Common myeloid progenitor, CD34-positive (primary cell): ENCODE results near the gene MCRIP1.

Experiments used
- CTCF ChIA-PET: fragments of 350-600 bp; sonication (Branson Sonifier 250); formaldehyde crosslinking; loops from one replicate; lab custom pipeline; 2021; ENCODE audit warnings: antibody characterized with exemption; lab: Charles Lee
- POLR2A ChIA-PET: fragments of 350-600 bp; sonication (Branson Sonifier 250); formaldehyde crosslinking; loops from one replicate; lab custom pipeline; 2021; ENCODE audit warnings: antibody characterized with exemption; lab: Charles Lee
- DNase-seq, 3 donors: peaks; one replicate each; pipeline versions ENCODE4 v3.0.0 to v3.0.0-alpha.2; 2013
- H3K27ac ChIP-seq, 2 experiments: 1 replicate in 1 of 2; 2 replicates in 1 of 2; pipeline ENCODE4 v1.7.0; 2013; ENCODE audit warnings: inconsistent platforms in 2 of 2, low read length in 2 of 2, mild to moderate bottlenecking in 2 of 2, low read depth in 1 of 2, moderate library complexity in 1 of 2; ENCODE audit not compliant: severe bottlenecking in 2 of 2, insufficient read depth in 1 of 2, poor library complexity in 1 of 2
- H3K27me3 ChIP-seq, 5 experiments: replicated peaks in 2 of 5; 1 replicate in 3 of 5; 2 replicates in 2 of 5; pipeline versions ENCODE4 v1.6.1 to v1.7.0; 2013; ENCODE audit warnings: low read length in 4 of 5, mild to moderate bottlenecking in 2 of 5, moderate library complexity in 2 of 5, inconsistent platforms in 1 of 5; ENCODE audit not compliant: insufficient read depth in 5 of 5, control insufficient read depth in 4 of 5
- H3K36me3 ChIP-seq, 4 experiments: 1 replicate in 2 of 4; 2 replicates in 2 of 4; pipeline versions ENCODE4 v1.6.1 to v1.7.0; 2013; ENCODE audit warnings: low read length in 3 of 4, control low read depth in 1 of 4, mild to moderate bottlenecking in 1 of 4; ENCODE audit not compliant: control insufficient read depth in 4 of 4, insufficient read depth in 4 of 4
- H3K4me1 ChIP-seq, 4 experiments: 1 replicate in 3 of 4; 2 replicates in 1 of 4; pipeline versions ENCODE4 v1.6.1 to v1.7.1; 2013; ENCODE audit warnings: low read length in 3 of 4, mild to moderate bottlenecking in 3 of 4, control low read depth in 1 of 4, inconsistent platforms in 1 of 4, moderate library complexity in 1 of 4; ENCODE audit not compliant: control insufficient read depth in 4 of 4, insufficient read depth in 4 of 4; ENCODE audit errors: control extremely low read depth in 1 of 4
- H3K4me3 ChIP-seq, 7 experiments: 1 replicate in 4 of 7; 2 replicates in 3 of 7; pipeline versions ENCODE4 v1.5.1 to v1.7.0; 2013; ENCODE audit warnings: mild to moderate bottlenecking in 7 of 7, low read length in 6 of 7, moderate library complexity in 6 of 7, inconsistent platforms in 2 of 7, low read depth in 2 of 7, control low read depth in 1 of 7; ENCODE audit not compliant: insufficient read depth in 4 of 7, control insufficient read depth in 1 of 7; ENCODE audit errors: extremely low read depth in 1 of 7
- H3K9me3 ChIP-seq, 5 experiments: 1 replicate in 4 of 5; 2 replicates in 1 of 5; pipeline versions ENCODE4 v1.6.1 to v1.7.1; 2013; ENCODE audit warnings: low read length in 4 of 5, mild to moderate bottlenecking in 2 of 5, inconsistent platforms in 1 of 5, low read depth in 1 of 5, moderate library complexity in 1 of 5; ENCODE audit not compliant: control insufficient read depth in 4 of 5, insufficient read depth in 2 of 5; ENCODE audit errors: control extremely low read depth in 1 of 5
- WGBS: methylation state at CpG from one replicate; pipeline ENCODE4 v1.1.5; 2013; ENCODE audit not compliant: insufficient coverage; 5-methylcytosine and 5-hydroxymethylcytosine counted together

MCRIP1 gene

GRCh38 chr17:81813371-81813684, 19.8 kb downstream of the MCRIP1 start:
- ChIA-PET CTCF (interaction anchor here (0.5 to 1.2 kb wide), 2 partner anchors 13 to 67 kb away, joined by 3 read pairs; no protein-coding TSS in a partner anchor), POLR2A (interaction anchor here (0.6 kb wide), 1 partner anchor 120 kb away, joined by 3 read pairs; no protein-coding TSS in a partner anchor)
- 96% methylated on average over 14 of the region's 15 CpGs for WGBS
- H3K27me3 ChIP-seq: peaks cover 0 to 38% (median 7%) of the 10 kb centered on the region in 5 experiments
- no peaks in the 10 kb centered on the region for H3K4me1 ChIP-seq
- no peaks in the 10 kb centered on the region for H3K9me3 ChIP-seq
- DNase-seq: no peak
- no peak overlapping the region for H3K4me3 ChIP-seq
- H3K36me3 ChIP-seq: no peaks in the 10 kb centered on the region
- no peak overlapping the region for H3K27ac ChIP-seq

DNA sequence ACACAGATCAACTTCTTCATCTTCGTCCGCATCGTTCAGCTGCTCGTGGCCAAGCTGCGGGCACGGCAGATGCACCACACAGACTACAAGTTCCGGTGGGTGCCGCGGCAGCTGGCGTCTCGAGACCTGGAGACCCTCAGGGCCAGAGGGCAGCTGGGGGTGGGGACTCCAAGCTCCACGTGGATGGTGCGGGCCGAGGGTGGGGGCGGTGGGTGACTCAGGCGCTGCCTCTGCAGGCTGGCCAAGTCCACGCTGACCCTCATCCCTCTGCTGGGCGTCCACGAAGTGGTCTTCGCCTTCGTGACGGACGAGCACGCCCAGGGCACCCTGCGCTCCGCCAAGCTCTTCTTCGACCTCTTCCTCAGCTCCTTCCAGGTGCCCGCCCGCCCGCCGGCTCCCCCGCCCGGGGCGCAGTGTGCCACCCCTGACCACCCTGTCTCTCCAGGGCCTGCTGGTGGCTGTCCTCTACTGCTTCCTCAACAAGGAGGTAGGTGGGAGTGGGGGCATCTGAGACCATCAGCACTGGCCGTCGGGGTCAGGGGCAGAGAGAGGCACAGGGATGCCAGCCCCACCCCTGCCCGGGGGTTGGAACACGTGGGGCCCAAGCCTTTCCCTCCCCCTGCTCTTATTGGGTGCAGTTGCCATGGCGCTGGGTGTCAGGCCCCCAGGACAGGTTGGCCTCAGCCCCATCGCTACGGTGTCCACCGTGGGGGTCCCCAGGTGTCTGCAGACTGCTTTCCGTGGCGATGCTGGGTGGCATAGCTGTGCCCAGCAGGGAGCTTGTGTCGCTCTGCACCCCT, 20.3 kb downstream of the MCRIP1 start:
- Histone ChIP-seq H3K4me3 (no peak overlapping the region), H3K4me1 (no peaks in the 10 kb centered on the region), H3K36me3 (no peaks in the 10 kb centered on the region), H3K9me3 (no peaks in the 10 kb centered on the region), H3K27me3 (peaks cover 0 to 38% (median 8%) of the 10 kb centered on the region in 5 experiments), H3K27ac (no peak overlapping the region)
- ChIA-PET CTCF (interaction anchor here (0.5 to 1.3 kb wide), 3 partner anchors 13 to 67 kb away, joined by 3 to 4 read pairs (median 3); no protein-coding TSS in a partner anchor), POLR2A (interaction anchor here (0.6 kb wide), 1 partner anchor 119 kb away, joined by 3 read pairs; no protein-coding TSS in a partner anchor)
- 95% methylated on average over 35 of the region's 45 CpGs for WGBS
- DNase-seq: no peak

- Histone ChIP-seq H3K27me3 (peaks cover 0 to 41% (median 8%) of the 10 kb centered on the region in 5 experiments), H3K4me3 (no peak overlapping the region), H3K36me3 (no peaks in the 10 kb centered on the region), H3K27ac (no peak overlapping the region), H3K9me3 (no peaks in the 10 kb centered on the region), H3K4me1 (no peaks in the 10 kb centered on the region)
- WGBS: 90% methylated on average over 17 of the region's 24 CpGs
- DNase-seq: no peak
- ChIA-PET CTCF (interaction anchor here (1.2 to 1.3 kb wide), 2 partner anchors 14 to 16 kb away, joined by 3 to 4 read pairs; no protein-coding TSS in a partner anchor), POLR2A (no interaction called here)
These were observed 21.2 kb downstream of the MCRIP1 start for GRCh38 chr17:81811705-81812570.

DNA sequence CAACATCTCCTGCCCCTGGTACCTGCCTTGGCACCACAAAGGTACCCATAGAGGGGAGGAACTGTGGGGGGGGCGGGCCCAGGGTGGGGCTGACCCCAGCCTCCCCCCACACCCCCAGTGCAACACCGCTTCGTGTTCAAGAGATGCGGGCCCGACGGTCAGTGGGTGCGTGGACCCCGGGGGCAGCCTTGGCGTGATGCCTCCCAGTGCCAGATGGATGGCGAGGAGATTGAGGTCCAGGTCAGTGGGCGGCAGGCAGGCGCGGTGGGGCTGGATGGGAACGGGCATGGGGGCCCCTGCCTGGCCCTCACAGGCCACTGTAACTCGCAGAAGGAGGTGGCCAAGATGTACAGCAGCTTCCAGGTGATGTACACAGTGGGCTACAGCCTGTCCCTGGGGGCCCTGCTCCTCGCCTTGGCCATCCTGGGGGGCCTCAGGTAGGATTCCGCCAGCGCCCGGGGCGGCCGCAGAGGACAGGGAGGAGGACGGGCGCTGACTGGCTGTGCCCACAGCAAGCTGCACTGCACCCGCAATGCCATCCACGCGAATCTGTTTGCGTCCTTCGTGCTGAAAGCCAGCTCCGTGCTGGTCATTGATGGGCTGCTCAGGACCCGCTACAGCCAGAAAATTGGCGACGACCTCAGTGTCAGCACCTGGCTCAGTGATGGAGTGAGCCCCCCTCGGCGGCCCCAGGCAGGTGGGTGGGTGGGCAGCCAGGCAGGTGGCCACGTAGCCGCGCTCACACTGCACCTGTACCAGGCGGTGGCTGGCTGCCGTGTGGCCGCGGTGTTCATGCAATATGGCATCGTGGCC, 22.0 kb downstream of the MCRIP1 start:
- no peak overlapping the region for H3K4me3 ChIP-seq
- POLR2A ChIA-PET: no interaction called here
- CTCF ChIA-PET: interaction anchor here (1.3 kb wide), 1 partner anchor 17 kb away, joined by 4 read pairs; no protein-coding TSS in a partner anchor
- no peaks in the 10 kb centered on the region for H3K4me1 ChIP-seq
- 95% methylated on average over 36 of the region's 42 CpGs for WGBS
- no peaks in the 10 kb centered on the region for H3K9me3 ChIP-seq
- no peaks in the 10 kb centered on the region for H3K36me3 ChIP-seq
- DNase-seq: no peak
- no peak overlapping the region for H3K27ac ChIP-seq
- H3K27me3 ChIP-seq: peaks cover 0 to 49% (median 12%) of the 10 kb centered on the region in 5 experiments

- H3K4me1 ChIP-seq: no peaks in the 10 kb centered on the region
- H3K27me3 ChIP-seq: peaks cover 0 to 53% (median 15%) of the 10 kb centered on the region in 5 experiments
- POLR2A ChIA-PET: no interaction called here
- H3K27ac ChIP-seq: no peak overlapping the region
- no peak overlapping the region for H3K4me3 ChIP-seq
- no peaks in the 10 kb centered on the region for H3K9me3 ChIP-seq
- CTCF ChIA-PET: no interaction called here
- no peaks in the 10 kb centered on the region for H3K36me3 ChIP-seq
- 90% methylated on average over 4 of the region's 8 CpGs for WGBS
- no peak for DNase-seq
These were observed 22.6 kb downstream of the MCRIP1 start for GRCh38 chr17:81810476-81810875.

DNA sequence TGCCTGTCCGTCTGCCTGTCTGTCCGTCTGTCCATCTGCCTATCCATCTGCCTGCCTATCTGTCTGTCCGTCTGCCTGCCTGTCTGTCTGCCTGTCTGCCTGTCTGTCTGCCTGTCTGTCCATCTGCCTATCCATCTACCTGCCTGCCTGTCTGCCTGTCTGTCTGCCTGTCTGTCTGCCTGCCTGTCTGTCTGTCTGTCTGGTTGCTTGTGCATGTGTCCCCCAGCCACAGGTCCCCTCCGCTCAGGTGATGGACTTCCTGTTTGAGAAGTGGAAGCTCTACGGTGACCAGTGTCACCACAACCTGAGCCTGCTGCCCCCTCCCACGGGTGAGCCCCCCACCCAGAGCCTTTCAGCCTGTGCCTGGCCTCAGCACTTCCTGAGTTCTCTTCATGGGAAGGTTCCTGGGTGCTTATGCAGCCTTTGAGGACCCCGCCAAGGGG, 23.5 kb downstream of the MCRIP1 start:
- no peak for DNase-seq
- 80% methylated on average over 6 of the region's 7 CpGs for WGBS
- Histone ChIP-seq H3K4me1 (peaks cover 0 to 4% (median under 1%) of the 10 kb centered on the region in 4 experiments), H3K9me3 (no peaks in the 10 kb centered on the region), H3K27me3 (peaks cover 0 to 61% (median 15%) of the 10 kb centered on the region in 5 experiments), H3K27ac (no peak overlapping the region), H3K4me3 (no peak overlapping the region), H3K36me3 (no peaks in the 10 kb centered on the region)
- ChIA-PET POLR2A (no interaction called here), CTCF (no interaction called here)
